ENCODE data around the gene TRRAP.

TRRAP gene

DNA sequence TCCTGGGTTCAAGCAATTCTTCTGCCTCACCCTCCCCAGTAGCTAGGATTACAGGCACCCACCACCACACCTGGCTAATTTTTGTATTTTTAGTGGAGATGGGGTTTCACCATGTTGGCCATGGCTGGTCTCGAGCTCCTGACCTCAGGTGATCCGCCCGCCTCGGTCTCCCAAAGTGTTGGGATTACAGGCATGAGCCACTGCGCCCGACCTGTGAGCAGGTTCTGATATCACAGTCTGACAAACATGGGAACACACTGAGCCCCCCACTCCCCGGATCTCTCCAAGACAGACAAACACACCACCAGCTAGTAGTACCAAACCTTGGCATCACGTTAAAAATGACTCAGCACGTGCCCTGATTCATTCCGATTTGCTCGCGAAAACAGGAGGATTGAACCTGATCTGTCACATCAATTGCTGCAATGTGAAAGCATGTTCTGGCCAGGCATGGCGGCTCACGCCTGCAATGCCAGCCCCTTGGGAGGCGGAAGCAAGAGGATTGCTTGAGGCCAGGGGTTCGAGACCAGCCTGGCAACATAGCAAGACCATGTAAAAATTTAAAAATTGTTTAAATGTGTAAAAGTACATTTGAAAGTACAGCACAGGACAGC lies 159.1 kb downstream of the TRRAP start:
- Histone ChIP-seq H3K4me3 (replicated peaks; ENCODE audit: insufficient read depth, low read length) (no peak overlapping the region), H3K27me3 (ENCODE audit: insufficient read depth, poor library complexity, severe bottlenecking) (no peaks in the 10 kb centered on the region), H3K27ac (replicated peaks) (no peak overlapping the region)
- DNase-seq (ENCODE audit: low read depth in 1 of 2, low spot score in 1 of 2), result no peak
- TF ChIP-seq SPI1 (IDR thresholded peaks at IDR 0.05; ENCODE audit: borderline replicate concordance, low read depth) (no peak), POLR2AphosphoS5 (IDR thresholded peaks at IDR 0.05; ENCODE audit: low read depth) (no peak), GABPA (IDR thresholded peaks at IDR 0.05; ENCODE audit: low read depth) (no peak)
- TF ChIP-seq, protein P1, sequence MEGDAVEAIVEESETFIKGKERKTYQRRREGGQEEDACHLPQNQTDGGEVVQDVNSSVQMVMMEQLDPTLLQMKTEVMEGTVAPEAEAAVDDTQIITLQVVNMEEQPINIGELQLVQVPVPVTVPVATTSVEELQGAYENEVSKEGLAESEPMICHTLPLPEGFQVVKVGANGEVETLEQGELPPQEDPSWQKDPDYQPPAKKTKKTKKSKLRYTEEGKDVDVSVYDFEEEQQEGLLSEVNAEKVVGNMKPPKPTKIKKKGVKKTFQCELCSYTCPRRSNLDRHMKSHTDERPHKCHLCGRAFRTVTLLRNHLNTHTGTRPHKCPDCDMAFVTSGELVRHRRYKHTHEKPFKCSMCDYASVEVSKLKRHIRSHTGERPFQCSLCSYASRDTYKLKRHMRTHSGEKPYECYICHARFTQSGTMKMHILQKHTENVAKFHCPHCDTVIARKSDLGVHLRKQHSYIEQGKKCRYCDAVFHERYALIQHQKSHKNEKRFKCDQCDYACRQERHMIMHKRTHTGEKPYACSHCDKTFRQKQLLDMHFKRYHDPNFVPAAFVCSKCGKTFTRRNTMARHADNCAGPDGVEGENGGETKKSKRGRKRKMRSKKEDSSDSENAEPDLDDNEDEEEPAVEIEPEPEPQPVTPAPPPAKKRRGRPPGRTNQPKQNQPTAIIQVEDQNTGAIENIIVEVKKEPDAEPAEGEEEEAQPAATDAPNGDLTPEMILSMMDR (IDR thresholded peaks at IDR 0.05; ENCODE audit: insufficient read depth, low read length), result no peak
- TF ChIP-seq, protein P2, sequence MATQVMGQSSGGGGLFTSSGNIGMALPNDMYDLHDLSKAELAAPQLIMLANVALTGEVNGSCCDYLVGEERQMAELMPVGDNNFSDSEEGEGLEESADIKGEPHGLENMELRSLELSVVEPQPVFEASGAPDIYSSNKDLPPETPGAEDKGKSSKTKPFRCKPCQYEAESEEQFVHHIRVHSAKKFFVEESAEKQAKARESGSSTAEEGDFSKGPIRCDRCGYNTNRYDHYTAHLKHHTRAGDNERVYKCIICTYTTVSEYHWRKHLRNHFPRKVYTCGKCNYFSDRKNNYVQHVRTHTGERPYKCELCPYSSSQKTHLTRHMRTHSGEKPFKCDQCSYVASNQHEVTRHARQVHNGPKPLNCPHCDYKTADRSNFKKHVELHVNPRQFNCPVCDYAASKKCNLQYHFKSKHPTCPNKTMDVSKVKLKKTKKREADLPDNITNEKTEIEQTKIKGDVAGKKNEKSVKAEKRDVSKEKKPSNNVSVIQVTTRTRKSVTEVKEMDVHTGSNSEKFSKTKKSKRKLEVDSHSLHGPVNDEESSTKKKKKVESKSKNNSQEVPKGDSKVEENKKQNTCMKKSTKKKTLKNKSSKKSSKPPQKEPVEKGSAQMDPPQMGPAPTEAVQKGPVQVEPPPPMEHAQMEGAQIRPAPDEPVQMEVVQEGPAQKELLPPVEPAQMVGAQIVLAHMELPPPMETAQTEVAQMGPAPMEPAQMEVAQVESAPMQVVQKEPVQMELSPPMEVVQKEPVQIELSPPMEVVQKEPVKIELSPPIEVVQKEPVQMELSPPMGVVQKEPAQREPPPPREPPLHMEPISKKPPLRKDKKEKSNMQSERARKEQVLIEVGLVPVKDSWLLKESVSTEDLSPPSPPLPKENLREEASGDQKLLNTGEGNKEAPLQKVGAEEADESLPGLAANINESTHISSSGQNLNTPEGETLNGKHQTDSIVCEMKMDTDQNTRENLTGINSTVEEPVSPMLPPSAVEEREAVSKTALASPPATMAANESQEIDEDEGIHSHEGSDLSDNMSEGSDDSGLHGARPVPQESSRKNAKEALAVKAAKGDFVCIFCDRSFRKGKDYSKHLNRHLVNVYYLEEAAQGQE (IDR thresholded peaks at IDR 0.05; ENCODE audit: insufficient replicate concordance, low read depth), result no peak

DNA sequence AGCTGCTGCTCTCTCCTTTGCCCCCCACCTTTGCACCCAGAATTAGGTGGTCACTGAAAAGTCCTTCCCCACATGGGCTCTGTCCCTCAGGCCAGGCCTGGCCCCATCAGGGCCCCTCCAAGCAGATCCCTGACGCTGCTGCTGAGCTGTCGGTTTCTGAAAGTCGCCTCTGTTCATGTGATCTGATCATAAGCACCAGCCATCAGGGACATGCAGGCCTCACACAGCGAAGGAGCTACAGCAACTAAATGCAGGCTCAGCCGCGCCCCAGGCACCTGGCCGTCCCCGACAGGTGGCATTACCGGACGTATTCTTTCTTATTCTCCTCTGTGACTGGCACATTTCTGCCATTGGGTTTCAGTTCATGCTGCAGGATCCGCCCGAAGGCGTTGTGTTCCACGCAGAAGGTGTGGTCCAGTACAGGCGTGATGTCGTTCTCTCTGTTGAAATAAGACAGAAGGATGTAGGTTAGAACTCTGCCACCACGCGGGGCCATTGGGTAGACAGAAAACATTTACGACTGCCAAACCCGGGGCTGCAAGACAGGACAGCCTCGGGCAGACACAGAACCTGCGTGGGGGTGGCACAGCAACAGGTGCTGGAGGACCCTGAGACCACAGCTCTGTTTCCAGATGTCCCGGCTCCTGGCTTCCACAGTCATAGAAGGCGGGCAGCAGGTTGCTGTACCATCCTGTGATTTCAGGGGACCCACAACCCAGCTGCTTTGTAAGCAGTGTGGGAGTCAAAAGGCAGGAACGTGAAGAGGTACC lies 159.9 kb downstream of the TRRAP start:
- Histone ChIP-seq H3K27ac (replicated peaks) (no peak overlapping the region), H3K4me3 (replicated peaks; ENCODE audit: insufficient read depth, low read length) (no peak overlapping the region), H3K27me3 (ENCODE audit: insufficient read depth, poor library complexity, severe bottlenecking) (no peaks in the 10 kb centered on the region)
- DNase-seq (ENCODE audit: low read depth in 1 of 2, low spot score in 1 of 2), result no peak
- TF ChIP-seq SPI1 (IDR thresholded peaks at IDR 0.05; ENCODE audit: borderline replicate concordance, low read depth) (no peak), GABPA (IDR thresholded peaks at IDR 0.05; ENCODE audit: low read depth) (no peak), POLR2AphosphoS5 (IDR thresholded peaks at IDR 0.05; ENCODE audit: low read depth) (no peak)
- TF ChIP-seq, protein P1 (IDR thresholded peaks at IDR 0.05; ENCODE audit: insufficient read depth, low read length), result no peak
- TF ChIP-seq, protein P2 (IDR thresholded peaks at IDR 0.05; ENCODE audit: insufficient replicate concordance, low read depth), result no peak

DNA sequence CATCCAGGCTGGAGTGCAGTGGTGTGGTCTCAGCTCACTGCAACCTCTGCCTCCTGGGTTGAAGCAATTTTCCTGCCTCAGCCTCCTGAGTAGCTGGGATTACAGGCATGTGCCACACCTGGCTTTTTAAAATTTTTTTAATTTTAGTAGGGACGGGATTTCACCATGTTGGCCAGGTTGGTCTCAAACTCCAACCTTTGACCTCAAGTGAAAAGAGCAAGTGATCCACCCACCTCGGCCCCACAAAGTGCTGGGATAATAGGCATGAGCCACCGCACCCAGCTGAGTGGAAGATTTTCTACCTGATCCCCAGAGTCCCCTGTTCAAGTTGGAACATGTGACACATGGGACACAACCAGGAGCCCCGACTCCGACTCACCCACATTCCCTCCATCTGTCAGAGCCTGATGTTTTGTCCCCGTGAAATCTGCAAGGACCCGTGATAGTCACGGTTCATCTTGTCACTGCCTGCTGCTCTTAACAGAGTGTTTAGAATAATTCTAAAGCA lies 161.1 kb downstream of the TRRAP start:
- no peaks in the 10 kb centered on the region for H3K27me3 ChIP-seq (ENCODE audit: insufficient read depth, poor library complexity, severe bottlenecking)
- H3K4me3 ChIP-seq (replicated peaks; ENCODE audit: insufficient read depth, low read length), result no peak overlapping the region
- no peak overlapping the region for H3K27ac ChIP-seq (replicated peaks)
- no peak for DNase-seq (ENCODE audit: low read depth in 1 of 2, low spot score in 1 of 2)
- TF ChIP-seq GABPA (IDR thresholded peaks at IDR 0.05; ENCODE audit: low read depth) (no peak), SPI1 (IDR thresholded peaks at IDR 0.05; ENCODE audit: borderline replicate concordance, low read depth) (no peak), POLR2AphosphoS5 (IDR thresholded peaks at IDR 0.05; ENCODE audit: low read depth) (no peak)
- TF ChIP-seq, protein P2 (IDR thresholded peaks at IDR 0.05; ENCODE audit: insufficient replicate concordance, low read depth), result no peak
- TF ChIP-seq, protein P1 (IDR thresholded peaks at IDR 0.05; ENCODE audit: insufficient read depth, low read length), result no peak
